Smooth muscle cell (in vitro differentiated cells): ENCODE measurements around the gene CCDC17. TPM values are rescaled to one million over a fixed set of nuclear protein-coding genes. Genes with fewer than 3 reads are reported as not detected.
A peak's percentile ranks its signal among the peaks of the same experiment; 100 is the strongest.

Experiments
- DNase-seq: peaks from one replicate; lab custom pipeline; 2025; ENCODE audit not compliant: unreplicated experiment; lab: John Stamatoyannopoulos, UW
- H2AFZ ChIP-seq: fragments of 200-600 bp; sonication (generic); 2 replicates; pipeline ENCODE4 v1.6.0; 2016; ENCODE audit warnings: antibody characterized with exemption, low read depth, mild to moderate bottlenecking
- H3F3A ChIP-seq: fragments of 200-600 bp; sonication (generic); 2 replicates; pipeline ENCODE4 v1.6.0; 2017; ENCODE audit warnings: antibody characterized with exemption, low read depth
- H3K27ac ChIP-seq: fragments of 200-600 bp; sonication (generic); 2 replicates; pipeline ENCODE4 v1.5.1; 2016; ENCODE audit warnings: low read depth, mild to moderate bottlenecking
- H3K27me3 ChIP-seq: fragments of 200-600 bp; sonication (generic); 2 replicates; pipeline ENCODE4 v1.6.1; 2016; ENCODE audit warnings: low read depth, mild to moderate bottlenecking
- H3K36me3 ChIP-seq: fragments of 200-600 bp; sonication (generic); 2 replicates; pipeline ENCODE4 v1.5.1; 2016; ENCODE audit warnings: low read depth
- H3K4me1 ChIP-seq: fragments of 200-600 bp; sonication (generic); 2 replicates; pipeline ENCODE4 v1.5.1; 2016; ENCODE audit warnings: low read depth
- H3K4me2 ChIP-seq: fragments of 200-600 bp; sonication (generic); 2 replicates; pipeline ENCODE4 v1.6.0; 2016; ENCODE audit warnings: mild to moderate bottlenecking
- H3K4me3 ChIP-seq: fragments of 200-600 bp; sonication (generic); 2 replicates; pipeline ENCODE4 v1.5.1; 2016; ENCODE audit warnings: mild to moderate bottlenecking
- H3K79me2 ChIP-seq: fragments of 200-600 bp; sonication (generic); 2 replicates; pipeline ENCODE4 v1.6.0; 2016; ENCODE audit warnings: low read depth, mild to moderate bottlenecking
- H3K9ac ChIP-seq: fragments of 200-600 bp; sonication (generic); 2 replicates; pipeline ENCODE4 v1.6.0; 2016; ENCODE audit warnings: low read depth
- H3K9me3 ChIP-seq: fragments of 200-600 bp; sonication (generic); replicated peaks from 2 replicates; pipeline ENCODE4 v1.5.1; 2016; ENCODE audit warnings: low read depth
- H4K20me1 ChIP-seq: fragments of 200-600 bp; sonication (generic); 2 replicates; pipeline ENCODE4 v1.6.0; 2016; ENCODE audit warnings: low read depth
- WGBS: methylation state at CpG from one replicate; pipeline ENCODE4 v1.1.7; 2016; ENCODE audit warnings: low lambda C conversion rate; 5-methylcytosine and 5-hydroxymethylcytosine counted together
- polyA plus RNA-seq: library from polyadenylated mRNA; unstranded; fragments of >200 nt; fragmentation: Nextera tagmentation; extraction: Ambion mirVana; gene quantifications from 2 replicates; pipeline ENCODE4 v1.2.1, GENCODE V29; 2016
- total RNA-seq: library from RNA; depleted of rRNA; stranded (reverse); fragments of >200 nt; gene quantifications from 2 replicates; pipeline ENCODE4 v1.2.3, GENCODE V29; 2014
- TF ChIP-seq, protein P1 (sequence below): fragments of 200-600 bp; sonication (generic); IDR thresholded peaks from 2 replicates; pipeline ENCODE4 v1.5.1; 2017; ENCODE audit warnings: borderline replicate concordance, mild to moderate bottlenecking, antibody characterized with exemption; ENCODE audit not compliant: insufficient read depth, poor library complexity, severe bottlenecking

Gene CCDC17
- total and polyA plus RNA-seq, 2 experiments from 2014 or later, result 0.64 to 2.5 TPM

DNA sequence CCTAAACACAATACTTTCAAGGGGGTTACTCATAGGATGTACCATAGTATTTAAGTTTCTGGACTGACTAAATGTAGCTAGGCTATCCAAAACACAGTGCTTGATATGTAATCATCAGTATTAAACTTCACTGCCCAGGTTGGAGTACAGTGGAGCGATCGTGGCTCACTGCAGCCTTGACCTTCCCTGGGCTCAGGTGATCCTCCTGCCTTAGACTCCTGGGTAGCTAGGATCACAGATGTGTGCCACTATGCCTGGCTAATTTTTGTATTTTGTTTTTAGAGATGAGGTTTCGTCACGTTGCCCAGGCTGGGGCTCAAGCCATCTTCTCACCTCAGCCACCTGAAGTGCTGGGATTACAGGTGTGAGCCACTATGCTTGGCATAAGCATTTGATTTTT is 29.4 kb downstream of the CCDC17 start:
- H3K4me1 ChIP-seq, result no peaks in the 10 kb centered on the region
- TF ChIP-seq, protein P1, sequence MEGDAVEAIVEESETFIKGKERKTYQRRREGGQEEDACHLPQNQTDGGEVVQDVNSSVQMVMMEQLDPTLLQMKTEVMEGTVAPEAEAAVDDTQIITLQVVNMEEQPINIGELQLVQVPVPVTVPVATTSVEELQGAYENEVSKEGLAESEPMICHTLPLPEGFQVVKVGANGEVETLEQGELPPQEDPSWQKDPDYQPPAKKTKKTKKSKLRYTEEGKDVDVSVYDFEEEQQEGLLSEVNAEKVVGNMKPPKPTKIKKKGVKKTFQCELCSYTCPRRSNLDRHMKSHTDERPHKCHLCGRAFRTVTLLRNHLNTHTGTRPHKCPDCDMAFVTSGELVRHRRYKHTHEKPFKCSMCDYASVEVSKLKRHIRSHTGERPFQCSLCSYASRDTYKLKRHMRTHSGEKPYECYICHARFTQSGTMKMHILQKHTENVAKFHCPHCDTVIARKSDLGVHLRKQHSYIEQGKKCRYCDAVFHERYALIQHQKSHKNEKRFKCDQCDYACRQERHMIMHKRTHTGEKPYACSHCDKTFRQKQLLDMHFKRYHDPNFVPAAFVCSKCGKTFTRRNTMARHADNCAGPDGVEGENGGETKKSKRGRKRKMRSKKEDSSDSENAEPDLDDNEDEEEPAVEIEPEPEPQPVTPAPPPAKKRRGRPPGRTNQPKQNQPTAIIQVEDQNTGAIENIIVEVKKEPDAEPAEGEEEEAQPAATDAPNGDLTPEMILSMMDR, result no peak
- no peaks in the 10 kb centered on the region for H3K36me3 ChIP-seq
- no peak overlapping the region for H3K4me3 ChIP-seq
- no peak overlapping the region for H3K9ac ChIP-seq
- H3K79me2 ChIP-seq, result peaks cover 73% of the 10 kb centered on the region
- peaks cover 38% of the 10 kb centered on the region for H4K20me1 ChIP-seq
- no peak overlapping the region for H2AFZ ChIP-seq
- no peak for DNase-seq
- H3K27me3 ChIP-seq, result no peaks in the 10 kb centered on the region
- H3K9me3 ChIP-seq, result no peaks in the 10 kb centered on the region
- H3K27ac ChIP-seq, result no peak overlapping the region
- H3K4me2 ChIP-seq, result no peak overlapping the region
- WGBS, result 98% methylated on average over 4 of the region's 4 CpGs
- no peaks in the 10 kb centered on the region for H3F3A ChIP-seq

DNA sequence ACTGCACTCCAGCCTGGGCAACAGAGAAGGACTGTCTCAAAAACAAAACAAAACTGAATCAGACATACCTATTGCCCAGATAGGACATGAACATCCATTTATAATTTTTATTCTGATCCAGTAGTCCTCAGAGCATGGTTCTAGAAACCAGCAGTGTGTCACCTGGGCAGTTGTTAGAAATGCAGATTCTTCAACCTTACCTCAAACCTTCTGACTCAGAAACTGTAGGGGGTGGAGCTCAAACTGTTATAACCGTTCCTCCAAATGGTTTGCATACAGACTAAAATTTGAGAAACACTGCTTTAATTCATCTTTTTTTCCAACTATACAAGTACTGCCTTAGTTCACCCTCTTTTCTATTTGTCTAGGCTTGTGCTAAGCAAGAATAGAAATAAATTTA is 34.0 kb downstream of the CCDC17 start:
- TF ChIP-seq, protein P1, result no peak
- Histone ChIP-seq H3K27me3 (no peaks in the 10 kb centered on the region), H3K79me2 (peaks cover 82% of the 10 kb centered on the region), H2AFZ (no peak overlapping the region), H3K4me1 (peaks cover 14% of the 10 kb centered on the region), H4K20me1 (peaks cover 63% of the 10 kb centered on the region), H3F3A (no peaks in the 10 kb centered on the region), H3K27ac (no peak overlapping the region), H3K9ac (no peak overlapping the region), H3K9me3 (no peaks in the 10 kb centered on the region), H3K4me3 (no peak overlapping the region), H3K36me3 (no peaks in the 10 kb centered on the region), H3K4me2 (no peak overlapping the region)
- 84% methylated on average over 1 of the region's 1 CpG for WGBS
- no peak for DNase-seq

DNA sequence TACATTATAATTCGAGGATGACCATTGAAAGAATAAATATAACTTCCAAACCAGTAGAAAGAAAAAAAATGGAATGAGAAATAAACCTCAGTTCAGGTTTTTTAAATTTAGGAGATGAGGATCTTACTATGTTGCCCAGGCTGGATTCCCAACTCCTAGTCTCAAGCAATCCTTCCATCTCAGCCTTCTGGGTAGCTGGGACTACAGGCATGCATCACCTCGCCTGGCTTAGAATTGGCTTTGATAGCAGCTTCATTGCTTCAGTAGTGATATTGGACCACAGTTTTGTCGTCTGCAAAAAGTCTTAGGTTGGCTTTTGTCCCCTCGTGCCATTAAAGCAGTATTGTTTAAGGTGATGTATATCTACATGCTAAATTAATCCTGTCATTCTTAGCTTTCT is 37.1 kb downstream of the CCDC17 start:
- Histone ChIP-seq H3F3A (no peaks in the 10 kb centered on the region), H3K4me3 (peak overlapping the region; percentile 27), H3K4me1 (peaks cover 14% of the 10 kb centered on the region), H3K9ac (no peak overlapping the region), H3K9me3 (no peaks in the 10 kb centered on the region), H3K79me2 (peaks cover 68% of the 10 kb centered on the region), H3K27me3 (no peaks in the 10 kb centered on the region), H3K27ac (no peak overlapping the region), H2AFZ (no peak overlapping the region), H4K20me1 (peaks cover 66% of the 10 kb centered on the region), H3K36me3 (no peaks in the 10 kb centered on the region), H3K4me2 (peak overlapping the region; percentile 45)
- TF ChIP-seq, protein P1, result no peak
- DNase-seq, result no peak
- WGBS, result 92% methylated on average over 4 of the region's 4 CpGs

DNA sequence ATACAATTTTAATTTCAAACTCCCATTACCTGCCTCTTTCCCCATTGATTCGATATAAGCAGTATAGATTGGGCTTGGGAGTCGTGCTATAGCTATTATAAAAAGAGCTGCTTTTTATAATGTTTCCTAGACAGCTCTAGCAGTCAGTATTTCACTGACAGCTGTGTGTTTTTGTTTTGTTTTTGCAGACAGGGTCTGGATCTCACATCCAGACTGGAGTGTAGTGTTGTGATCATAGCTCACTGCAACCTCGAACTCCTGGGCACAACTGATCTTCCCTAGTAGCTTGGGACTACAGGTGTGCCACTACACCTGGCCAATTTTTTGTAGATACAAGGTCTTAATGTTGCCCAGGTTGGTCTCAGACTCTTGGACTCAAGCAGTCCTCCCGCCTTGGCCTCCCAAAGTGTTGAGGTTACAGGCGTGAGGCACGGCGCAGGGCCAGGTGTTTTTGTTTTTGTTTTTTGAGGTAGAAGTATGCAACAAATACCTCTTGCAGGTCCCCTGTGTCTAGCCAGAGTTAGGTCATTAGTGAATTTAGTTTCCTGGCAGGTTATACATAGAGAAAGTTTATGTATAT is 38.3 kb downstream of the CCDC17 start:
- H3K36me3 ChIP-seq, result no peaks in the 10 kb centered on the region
- peak overlapping the region; percentile 86 for H3K9ac ChIP-seq
- H3K27ac ChIP-seq, result peak overlapping the region; percentile 91
- H3K27me3 ChIP-seq, result no peaks in the 10 kb centered on the region
- peaks cover 58% of the 10 kb centered on the region for H4K20me1 ChIP-seq
- no peak overlapping the region for H2AFZ ChIP-seq
- H3K79me2 ChIP-seq, result peaks cover 56% of the 10 kb centered on the region
- peak overlapping the region; percentile 72 for H3K4me3 ChIP-seq
- no peak for DNase-seq
- TF ChIP-seq, protein P1, result no peak
- peaks cover 14% of the 10 kb centered on the region for H3K4me1 ChIP-seq
- 54% methylated on average over 7 of the region's 7 CpGs for WGBS
- no peaks in the 10 kb centered on the region for H3K9me3 ChIP-seq
- H3K4me2 ChIP-seq, result peak overlapping the region; percentile 88
- no peaks in the 10 kb centered on the region for H3F3A ChIP-seq
